H9 (cell line): ENCODE results near the gene RRAGC. TPM values are rescaled to one million over a fixed set of nuclear protein-coding genes. Genes with fewer than 3 reads are reported as not detected.
A peak's percentile ranks its signal among the peaks of the same experiment; 100 is the strongest.

ENCODE experiments used
- DNase-seq: peaks from one replicate; pipeline ENCODE4 v3.0.0-alpha.2; 2017
- H2AFZ ChIP-seq: one replicate; pipeline ENCODE4 v1.6.1; 2013; ENCODE audit warnings: mild to moderate bottlenecking, low read length, control low read depth, moderate library complexity
- H2AK5ac ChIP-seq: 2 replicates; pipeline ENCODE4 v1.6.1; 2013; ENCODE audit warnings: low read length, control low read depth, mixed read lengths; ENCODE audit not compliant: insufficient read length
- H2BK120ac ChIP-seq: one replicate; pipeline ENCODE4 v1.6.1; 2013; ENCODE audit warnings: low read depth, mild to moderate bottlenecking, low read length, control low read depth, inconsistent platforms; ENCODE audit not compliant: poor library complexity, severe bottlenecking
- H2BK12ac ChIP-seq: 2 replicates; pipeline ENCODE4 v1.6.1; 2013; ENCODE audit warnings: low read length, control low read depth, mixed read lengths, low read depth; ENCODE audit not compliant: insufficient read length
- H2BK15ac ChIP-seq: 2 replicates; pipeline ENCODE4 v1.6.1; 2013; ENCODE audit warnings: low read depth, low read length, control low read depth
- H2BK20ac ChIP-seq: one replicate; pipeline ENCODE4 v1.6.1; 2013; ENCODE audit warnings: low read depth, mild to moderate bottlenecking, low read length, control low read depth, inconsistent platforms; ENCODE audit not compliant: poor library complexity, severe bottlenecking
- H2BK5ac ChIP-seq: 2 replicates; pipeline ENCODE4 v1.6.1; 2013; ENCODE audit warnings: low read length, control low read depth, mixed read lengths; ENCODE audit not compliant: insufficient read length
- H3K14ac ChIP-seq: 2 replicates; pipeline ENCODE4 v1.6.1; 2013; ENCODE audit warnings: low read length, control low read depth; ENCODE audit not compliant: insufficient read depth
- H3K18ac ChIP-seq: 2 replicates; pipeline ENCODE4 v1.6.1; 2013; ENCODE audit warnings: low read depth, mild to moderate bottlenecking, mixed read lengths, low read length, control low read depth; ENCODE audit not compliant: insufficient read length
- H3K23ac ChIP-seq: 2 replicates; pipeline ENCODE4 v1.6.1; 2013; ENCODE audit warnings: low read length, control low read depth, mixed read lengths, low read depth; ENCODE audit not compliant: insufficient read length
- H3K23me2 ChIP-seq: 2 replicates; pipeline ENCODE4 v1.6.1; 2013; ENCODE audit warnings: low read depth, mild to moderate bottlenecking, mixed read lengths, low read length, control low read depth; ENCODE audit not compliant: insufficient read length, poor library complexity, severe bottlenecking
- H3K27ac ChIP-seq: 2 replicates; pipeline ENCODE4 v1.5.1; 2013; ENCODE audit warnings: low read length, control low read depth, mixed read lengths, low read depth; ENCODE audit not compliant: insufficient read length
- H3K27me3 ChIP-seq: 2 replicates; pipeline ENCODE4 v1.6.1; 2013; ENCODE audit warnings: low read length, control low read depth, inconsistent platforms; ENCODE audit not compliant: insufficient read depth
- H3K4ac ChIP-seq: 2 replicates; pipeline ENCODE4 v1.6.1; 2013; ENCODE audit warnings: low read depth, mild to moderate bottlenecking, control low read depth, inconsistent platforms, low read length, moderate library complexity
- H3K4me1 ChIP-seq: 2 replicates; pipeline ENCODE4 v1.6.1; 2013; ENCODE audit warnings: low read length, control low read depth, inconsistent platforms; ENCODE audit not compliant: insufficient read depth
- H3K4me2 ChIP-seq: 2 replicates; pipeline ENCODE4 v1.6.1; 2013; ENCODE audit warnings: low read length, control low read depth, mixed read lengths; ENCODE audit not compliant: insufficient read length, insufficient read depth
- H3K56ac ChIP-seq: 2 replicates; pipeline ENCODE4 v1.6.1; 2013; ENCODE audit warnings: low read depth, mild to moderate bottlenecking, mixed read lengths, low read length, control low read depth; ENCODE audit not compliant: insufficient read length
- H3K79me1 ChIP-seq: 2 replicates; pipeline ENCODE4 v1.6.1; 2013; ENCODE audit warnings: low read depth, mild to moderate bottlenecking, moderate library complexity, low read length, control low read depth, inconsistent platforms; ENCODE audit not compliant: insufficient read depth, poor library complexity, severe bottlenecking
- H3K79me2 ChIP-seq: 2 replicates; pipeline ENCODE4 v1.6.1; 2013; ENCODE audit warnings: low read length, control low read depth, inconsistent platforms; ENCODE audit not compliant: insufficient read depth
- H3K9ac ChIP-seq: 2 replicates; pipeline ENCODE4 v1.6.1; 2013; ENCODE audit warnings: low read length, control low read depth, mixed read lengths; ENCODE audit not compliant: insufficient read length; ENCODE audit errors: extremely low read depth
- H3K9me3 ChIP-seq: one replicate; pipeline ENCODE4 v1.6.1; 2013; ENCODE audit warnings: low read depth, low read length, inconsistent platforms; ENCODE audit not compliant: control insufficient read depth
- H3T11ph ChIP-seq: one replicate; pipeline ENCODE4 v1.6.1; 2013; ENCODE audit warnings: mild to moderate bottlenecking, low read length, control low read depth, inconsistent platforms
- H4K20me1 ChIP-seq: one replicate; pipeline ENCODE4 v1.6.1; 2013; ENCODE audit not compliant: control insufficient read depth, insufficient read length, insufficient read depth
- H4K5ac ChIP-seq: 2 replicates; pipeline ENCODE4 v1.6.1; 2013; ENCODE audit warnings: low read depth, mild to moderate bottlenecking, mixed read lengths, low read length, control low read depth; ENCODE audit not compliant: insufficient read length
- H4K8ac ChIP-seq: replicated peaks from 2 replicates; pipeline ENCODE4 v1.6.1; 2013; ENCODE audit warnings: low read length, control low read depth, mixed read lengths, low read depth; ENCODE audit not compliant: insufficient read length
- H4K91ac ChIP-seq: 2 replicates; pipeline ENCODE4 v1.6.1; 2013; ENCODE audit warnings: low read depth, mild to moderate bottlenecking, moderate library complexity, mixed read lengths, low read length, control low read depth; ENCODE audit not compliant: insufficient read length
- H3K27ac Mint-ChIP-seq, 3 experiments: 2 replicates in 2 of 3; 3 replicates in 1 of 3; pipeline ENCODE4 v1.8.0; 2020 to 2021; ENCODE audit warnings: mixed read lengths in 3 of 3, mild to moderate bottlenecking in 1 of 3, moderate library complexity in 1 of 3
- H3K27me3 Mint-ChIP-seq: 2 replicates; pipeline ENCODE4 v1.8.0; 2021; ENCODE audit warnings: low read depth, mild to moderate bottlenecking, moderate library complexity, mixed read lengths
- H3K36me3 Mint-ChIP-seq, 3 experiments: 2 replicates in 2 of 3; 3 replicates in 1 of 3; pipeline ENCODE4 v1.8.0; 2020 to 2021; ENCODE audit warnings: low read depth in 3 of 3, mixed read lengths in 3 of 3; ENCODE audit not compliant: insufficient read depth in 1 of 3
- H3K4me1 Mint-ChIP-seq, 2 experiments: 2 replicates each; pipeline ENCODE4 v1.8.0; 2020; ENCODE audit warnings: mixed read lengths in 2 of 2
- H3K4me3 Mint-ChIP-seq, 2 experiments: 2 replicates in 1 of 2; 3 replicates in 1 of 2; pipeline ENCODE4 v1.8.0; 2020 to 2021; ENCODE audit warnings: mild to moderate bottlenecking in 2 of 2, mixed read lengths in 2 of 2, moderate library complexity in 1 of 2
- H3K9me3 Mint-ChIP-seq, 2 experiments: 2 replicates in 1 of 2; 3 replicates in 1 of 2; pipeline ENCODE4 v1.8.0; 2020; ENCODE audit warnings: mild to moderate bottlenecking in 2 of 2, mixed read lengths in 2 of 2, moderate library complexity in 1 of 2
- CTCF ChIP-seq: fragments of 200-600 bp; sonication (generic); conservative IDR thresholded peaks from 3 replicates; pipeline ENCODE4 v1.8.0; 2021; ENCODE audit warnings: antibody characterized with exemption, mild to moderate bottlenecking
- WGBS: extraction: QIAGEN DNeasy Blood & Tissue Kit; methylation state at CpG from one replicate; pipeline ENCODE4 v1.1.7; 2013; ENCODE audit warnings: missing lambda C conversion rate, low lambda C conversion rate, mixed read lengths; ENCODE audit not compliant: insufficient read length; ENCODE audit errors: extremely low coverage; 5-methylcytosine and 5-hydroxymethylcytosine counted together
- total RNA-seq: library from RNA; stranded (reverse); gene quantifications from 2 replicates; pipeline ENCODE4 v1.2.1, GENCODE V29; 2021

Gene RRAGC
- total RNA-seq, 1 experiment from 2014 or later = 17.9 TPM

DNA sequence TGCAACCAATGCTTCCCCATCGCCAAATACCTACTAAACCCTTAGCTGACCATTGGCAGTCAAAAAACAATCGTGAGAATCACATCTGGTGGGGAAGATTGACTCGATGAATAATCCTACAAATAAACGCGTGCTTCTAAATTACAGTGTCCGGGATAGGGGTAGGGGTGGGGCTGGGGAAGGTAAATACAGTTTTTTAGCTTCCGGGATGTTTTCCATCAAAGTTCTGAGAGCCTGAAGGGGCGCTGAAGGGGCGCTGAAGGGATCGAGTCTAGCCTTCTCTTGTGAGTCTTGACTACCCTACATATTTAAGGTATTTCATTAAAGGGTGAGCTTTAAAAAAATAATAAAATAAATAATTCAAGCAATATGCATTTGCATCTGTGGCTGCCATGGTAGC is 40.5 kb downstream of the RRAGC start:
- Histone ChIP-seq H3K23me2 (peaks cover 9% of the 10 kb centered on the region), H3K14ac (no peak overlapping the region), H2BK120ac (no peak overlapping the region), H3K4me1 (0 out of 2 replicates have a peak, but pooled peaks cover 2% of the 10 kb centered on the region), H4K91ac (no peak overlapping the region), H3K9ac (no peak overlapping the region), H2BK20ac (no peak overlapping the region), H2AFZ (no peak overlapping the region), H2AK5ac (no peak overlapping the region), H3K23ac (no peak overlapping the region), H3K4me2 (peak overlapping the region; percentile 75), H2BK12ac (no peak overlapping the region), H3K79me2 (no peaks in the 10 kb centered on the region), H2BK5ac (no peak overlapping the region), H3K79me1 (no peaks in the 10 kb centered on the region), H2BK15ac (no peak overlapping the region), H3K56ac (no peak overlapping the region), H3T11ph (no peak overlapping the region), H4K20me1 (no peaks in the 10 kb centered on the region), H4K8ac (no peak overlapping the region), H3K27me3 (peaks cover 9% of the 10 kb centered on the region), H3K4ac (no peak overlapping the region), H3K27ac (no peak overlapping the region), H4K5ac (no peak overlapping the region), H3K9me3 (no peaks in the 10 kb centered on the region), H3K18ac (no peak overlapping the region)
- Mint-ChIP-seq H3K27me3 (peaks cover 68% of the 10 kb centered on the region), H3K4me1 (peaks cover 21% of the 10 kb centered on the region in 2 experiments), H3K9me3 (peaks cover 7 to 10% of the 10 kb centered on the region in 2 experiments; a peak in 4 of 5 replicates), H3K4me3 (peak overlapping the region; percentile 70 to 82), H3K36me3 (peaks cover 0 to 9% (median 3%) of the 10 kb centered on the region in 3 experiments; a peak in 3 of 7 replicates), H3K27ac (peak overlapping the region in 1 of 3 experiments; percentile 22; a peak in 1 of 7 replicates)
- WGBS = no CpG with 5 or more reads among the region's 10 CpGs
- DNase-seq = no peak
- TF ChIP-seq CTCF = peak; percentile 25; the same call in 2 of the 3 replicates
